ENCODE measurements around the gene EVX1. TPM values are rescaled to one million over a fixed set of nuclear protein-coding genes. Genes with fewer than 3 reads are reported as not detected.

Gene EVX1
- total RNA-seq, 1 donor from 2014 or later: not detected

DNA sequence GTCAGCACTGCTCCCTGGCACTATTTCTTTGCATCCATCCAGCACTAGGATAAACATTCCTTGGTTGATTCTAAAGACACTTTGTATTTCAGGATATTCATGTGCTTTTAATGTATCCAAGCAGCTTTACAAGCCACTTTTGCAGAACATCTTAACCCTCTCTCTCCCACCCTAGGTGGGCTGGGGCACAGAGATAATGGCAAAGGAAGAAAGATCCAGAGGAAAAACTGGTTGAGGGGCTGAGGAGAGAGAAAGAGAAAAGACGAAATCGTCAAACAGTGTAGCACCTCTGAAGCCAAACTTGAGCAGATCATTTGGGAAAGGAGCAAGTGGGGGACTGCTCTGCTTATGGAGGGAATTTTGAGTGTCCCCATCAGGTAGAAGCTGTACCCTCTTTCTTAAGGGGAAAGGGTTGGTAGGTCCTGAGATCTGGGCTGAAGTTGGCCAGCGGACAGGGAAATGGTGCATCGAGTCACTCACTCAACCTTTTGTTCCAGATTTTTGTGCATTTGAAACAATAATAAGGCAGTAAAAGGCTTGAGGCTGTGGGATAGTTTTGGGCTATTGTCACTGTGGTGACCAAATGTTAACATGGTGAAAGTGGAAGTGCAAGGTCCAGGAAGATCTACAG lies 38.5 kb upstream of the EVX1 start:
- H3K27ac ChIP-seq (replicated peaks): no peak overlapping the region
- no peaks in the 10 kb centered on the region for H3K36me3 ChIP-seq
- H3K9me3 ChIP-seq (replicated peaks): no peaks in the 10 kb centered on the region
- H3K27me3 ChIP-seq (ENCODE audit: low read depth): peaks cover 99% of the 10 kb centered on the region
- H3K4me1 ChIP-seq: peaks cover 35% of the 10 kb centered on the region
- TF ChIP-seq, protein P1, sequence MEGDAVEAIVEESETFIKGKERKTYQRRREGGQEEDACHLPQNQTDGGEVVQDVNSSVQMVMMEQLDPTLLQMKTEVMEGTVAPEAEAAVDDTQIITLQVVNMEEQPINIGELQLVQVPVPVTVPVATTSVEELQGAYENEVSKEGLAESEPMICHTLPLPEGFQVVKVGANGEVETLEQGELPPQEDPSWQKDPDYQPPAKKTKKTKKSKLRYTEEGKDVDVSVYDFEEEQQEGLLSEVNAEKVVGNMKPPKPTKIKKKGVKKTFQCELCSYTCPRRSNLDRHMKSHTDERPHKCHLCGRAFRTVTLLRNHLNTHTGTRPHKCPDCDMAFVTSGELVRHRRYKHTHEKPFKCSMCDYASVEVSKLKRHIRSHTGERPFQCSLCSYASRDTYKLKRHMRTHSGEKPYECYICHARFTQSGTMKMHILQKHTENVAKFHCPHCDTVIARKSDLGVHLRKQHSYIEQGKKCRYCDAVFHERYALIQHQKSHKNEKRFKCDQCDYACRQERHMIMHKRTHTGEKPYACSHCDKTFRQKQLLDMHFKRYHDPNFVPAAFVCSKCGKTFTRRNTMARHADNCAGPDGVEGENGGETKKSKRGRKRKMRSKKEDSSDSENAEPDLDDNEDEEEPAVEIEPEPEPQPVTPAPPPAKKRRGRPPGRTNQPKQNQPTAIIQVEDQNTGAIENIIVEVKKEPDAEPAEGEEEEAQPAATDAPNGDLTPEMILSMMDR (IDR thresholded peaks at IDR 0.05; ENCODE audit: borderline replicate concordance): no peak
- no peak overlapping the region for H3K4me3 ChIP-seq
- DNase-seq: no peak
- intact Hi-C loops (cut with micrococcal nuclease): no loop called here

GRCh38 chr7:27204851-27205322 lies 37.7 kb upstream of the EVX1 start:
- TF ChIP-seq, protein P1 (IDR thresholded peaks at IDR 0.05; ENCODE audit: borderline replicate concordance): no peak
- H3K27ac ChIP-seq (replicated peaks): no peak overlapping the region
- peaks cover 32% of the 10 kb centered on the region for H3K4me1 ChIP-seq
- no peaks in the 10 kb centered on the region for H3K9me3 ChIP-seq (replicated peaks)
- intact Hi-C loops (cut with micrococcal nuclease): no loop called here
- DNase-seq: no peak
- peak overlapping the region; percentile 41 for H3K4me3 ChIP-seq
- peaks cover 100% of the 10 kb centered on the region for H3K27me3 ChIP-seq (ENCODE audit: low read depth)
- no peaks in the 10 kb centered on the region for H3K36me3 ChIP-seq

- Histone ChIP-seq H3K27ac (replicated peaks) (no peak overlapping the region), H3K36me3 (no peaks in the 10 kb centered on the region), H3K9me3 (replicated peaks) (no peaks in the 10 kb centered on the region), H3K4me1 (peaks cover 29% of the 10 kb centered on the region), H3K27me3 (ENCODE audit: low read depth) (peaks cover 100% of the 10 kb centered on the region), H3K4me3 (peak overlapping the region; percentile 41)
- TF ChIP-seq, protein P1 (IDR thresholded peaks at IDR 0.05; ENCODE audit: borderline replicate concordance): no peak
- no peak for DNase-seq
- intact Hi-C loops (cut with micrococcal nuclease): no loop called here
Observed at GRCh38 chr7:27205325-27206280, 37.0 kb upstream of the EVX1 start.

- TF ChIP-seq, protein P1 (IDR thresholded peaks at IDR 0.05; ENCODE audit: borderline replicate concordance): no peak
- Histone ChIP-seq H3K36me3 (no peaks in the 10 kb centered on the region), H3K9me3 (replicated peaks) (no peaks in the 10 kb centered on the region), H3K27ac (replicated peaks) (no peak overlapping the region), H3K4me3 (no peak overlapping the region), H3K27me3 (ENCODE audit: low read depth) (peaks cover 100% of the 10 kb centered on the region), H3K4me1 (peaks cover 18% of the 10 kb centered on the region)
- DNase-seq: no peak
- intact Hi-C loops (cut with micrococcal nuclease): no loop called here
Observed at GRCh38 chr7:27207348-27207985, 35.1 kb upstream of the EVX1 start.

GRCh38 chr7:27208998-27209397 lies 33.6 kb upstream of the EVX1 start:
- TF ChIP-seq, protein P1 (IDR thresholded peaks at IDR 0.05; ENCODE audit: borderline replicate concordance): no peak
- no peaks in the 10 kb centered on the region for H3K36me3 ChIP-seq
- peaks cover 32% of the 10 kb centered on the region for H3K4me1 ChIP-seq
- H3K27ac ChIP-seq (replicated peaks): no peak overlapping the region
- H3K27me3 ChIP-seq (ENCODE audit: low read depth): peaks cover 100% of the 10 kb centered on the region
- no peaks in the 10 kb centered on the region for H3K9me3 ChIP-seq (replicated peaks)
- H3K4me3 ChIP-seq: no peak overlapping the region
- intact Hi-C loops (cut with micrococcal nuclease): no loop called here
- no peak for DNase-seq

Data from left ventricle myocardium inferior (tissue), 1 donor.